Caco-2 (cell line): ENCODE results near the gene CXCR6. TPM values are rescaled to one million over a fixed set of nuclear protein-coding genes. Genes with fewer than 3 reads are reported as not detected.

ENCODE experiments used
- BruUV-seq: library from RNA; stranded (reverse); fragments of 400-500 nt; replicated peaks from 2 replicates; lab custom pipeline; 2021; lab: Mats Ljungman, UMichigan
- CTCF ChIA-PET: fragments of 300-600 bp; sonication (Branson Sonifier 250); formaldehyde crosslinking; loops from one replicate; lab custom pipeline; 2022; ENCODE audit warnings: antibody characterized with exemption; lab: Charles Lee
- POLR2A ChIA-PET: fragments of 300-600 bp; sonication (Branson Sonifier 250); formaldehyde crosslinking; loops from one replicate; lab custom pipeline; 2022; ENCODE audit warnings: antibody characterized with exemption; lab: Charles Lee
- DNase-seq, 2 experiments: peaks; one replicate each; pipeline versions ENCODE4 v3.0.0 to v3.0.0-alpha.2; 2020 to 2022
- H3K27me3 ChIP-seq: replicated peaks from 2 replicates; pipeline ENCODE4 v1.6.0; 2011; ENCODE audit warnings: low read length; ENCODE audit not compliant: control insufficient read depth, insufficient read depth
- H3K36me3 ChIP-seq: 2 replicates; pipeline ENCODE4 v1.5.1; 2011; ENCODE audit warnings: low read length; ENCODE audit not compliant: control insufficient read depth, insufficient read depth
- H3K4me1 ChIP-seq: fragments of 250-450 bp; sonication (Bioruptor Pico); 2 replicates; pipeline ENCODE4 v1.5.1; 2020; ENCODE audit warnings: mild to moderate bottlenecking
- H3K4me3 ChIP-seq: 2 replicates; pipeline ENCODE4 v1.5.1; 2011; ENCODE audit warnings: low read depth, mild to moderate bottlenecking, control low read depth, low read length
- H3K9me3 ChIP-seq: fragments of 250-450 bp; sonication (Bioruptor Pico); 2 replicates; pipeline ENCODE4 v1.5.1; 2020; ENCODE audit warnings: mild to moderate bottlenecking, moderate library complexity
- H3K27ac Mint-ChIP-seq: one replicate; pipeline ENCODE4 v1.8.0; 2022; ENCODE audit warnings: mixed read lengths; ENCODE audit not compliant: unreplicated experiment
- H3K27me3 Mint-ChIP-seq: one replicate; pipeline ENCODE4 v1.8.0; 2022; ENCODE audit warnings: mixed read lengths; ENCODE audit not compliant: insufficient read depth, unreplicated experiment
- H3K36me3 Mint-ChIP-seq: one replicate; pipeline ENCODE4 v1.8.0; 2022; ENCODE audit warnings: mild to moderate bottlenecking, mixed read lengths; ENCODE audit not compliant: insufficient read depth, unreplicated experiment
- H3K4me1 Mint-ChIP-seq: one replicate; pipeline ENCODE4 v1.8.0; 2022; ENCODE audit warnings: low read depth, mixed read lengths; ENCODE audit not compliant: unreplicated experiment
- H3K4me3 Mint-ChIP-seq: one replicate; pipeline ENCODE4 v1.8.0; 2022; ENCODE audit warnings: mild to moderate bottlenecking, moderate library complexity, mixed read lengths; ENCODE audit not compliant: unreplicated experiment
- H3K9me3 Mint-ChIP-seq: one replicate; pipeline ENCODE4 v1.8.0; 2022; ENCODE audit warnings: mixed read lengths; ENCODE audit not compliant: unreplicated experiment
- CTCF ChIP-seq, 2 experiments: fragments of 200-600 bp in 1 of 2; IDR thresholded peaks; 1 replicate in 1 of 2; 2 replicates in 1 of 2; pipeline versions ENCODE4 v1.5.1 to v1.8.0; 2011 to 2022; ENCODE audit warnings: antibody characterized with exemption in 1 of 2, control low read depth in 1 of 2, inconsistent platforms in 1 of 2, low read depth in 1 of 2, low read length in 1 of 2, mild to moderate bottlenecking in 1 of 2, moderate library complexity in 1 of 2; ENCODE audit not compliant: insufficient read depth in 1 of 2, severe bottlenecking in 1 of 2, unreplicated experiment in 1 of 2
- intact Hi-C: fragments of 100-400 bp; cut with micrococcal nuclease; formaldehyde crosslinking; loops from one replicate; pipeline ENCODE4 v1.10.0; 2022; ENCODE audit not compliant: unreplicated experiment
- total RNA-seq: library from RNA; stranded (reverse); gene quantifications from 2 replicates; pipeline ENCODE4 v1.2.3, GENCODE V29; 2022

CXCR6 gene
- total RNA-seq, 1 experiment from 2014 or later, result not detected

DNA sequence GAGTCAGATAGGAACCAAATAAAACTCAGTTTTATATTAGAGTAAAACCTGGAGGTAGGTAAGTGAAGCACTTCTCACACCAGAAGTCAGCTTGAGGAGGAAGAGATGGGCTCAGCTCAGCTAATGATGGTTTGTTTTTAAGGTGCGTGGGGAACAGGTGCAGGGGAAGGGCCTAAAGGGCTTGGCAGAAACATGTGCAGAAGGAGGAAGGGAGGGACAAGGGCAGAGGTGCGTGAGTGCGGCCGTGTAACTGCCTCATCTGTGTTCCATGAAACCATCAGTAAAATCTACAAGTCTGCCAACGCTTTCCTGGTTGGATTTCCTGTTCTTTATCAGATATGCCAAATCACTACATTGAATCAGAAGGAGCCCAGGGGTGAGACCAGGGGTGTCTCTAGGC, 32.4 kb downstream of the CXCR6 start:
- intact Hi-C loops, result no loop called here
- H3K27me3 ChIP-seq, result no peaks in the 10 kb centered on the region
- H3K4me1 Mint-ChIP-seq, result no peaks in the 10 kb centered on the region
- H3K9me3 ChIP-seq, result no peaks in the 10 kb centered on the region
- H3K4me3 ChIP-seq, result no peak overlapping the region
- H3K9me3 Mint-ChIP-seq, result no peaks in the 10 kb centered on the region
- H3K27me3 Mint-ChIP-seq, result no peaks in the 10 kb centered on the region
- no peak for TF ChIP-seq CTCF (IDR thresholded peaks at IDR 0.05; ENCODE audit: insufficient read depth in 1 of 2, low read depth in 1 of 2, low read length in 1 of 2, severe bottlenecking in 1 of 2, unreplicated experiment in 1 of 2)
- H3K36me3 Mint-ChIP-seq, result peaks cover 13% of the 10 kb centered on the region
- BruUV-seq, result no TSS peak
- no peak overlapping the region for H3K4me3 Mint-ChIP-seq
- ChIA-PET CTCF (interaction anchor here (1.3 kb wide), 1 partner anchor 37 kb away, joined by 3 read pairs; no protein-coding TSS in a partner anchor), POLR2A (no interaction called here)
- no peaks in the 10 kb centered on the region for H3K4me1 ChIP-seq
- no peaks in the 10 kb centered on the region; the same call in none of the 2 replicates for H3K36me3 ChIP-seq
- H3K27ac Mint-ChIP-seq, result peak overlapping the region; percentile 47
- DNase-seq, result no peak

GRCh38 chr3:45976191-45977091, 33.2 kb downstream of the CXCR6 start:
- ChIA-PET CTCF (interaction anchor here (1.3 kb wide), 1 partner anchor 38 kb away, joined by 3 read pairs; no protein-coding TSS in a partner anchor), POLR2A (no interaction called here)
- Histone ChIP-seq H3K4me3 (no peak overlapping the region), H3K27me3 (no peaks in the 10 kb centered on the region), H3K9me3 (no peaks in the 10 kb centered on the region), H3K4me1 (no peaks in the 10 kb centered on the region), H3K36me3 (no peaks in the 10 kb centered on the region; the same call in none of the 2 replicates)
- H3K9me3 Mint-ChIP-seq, result no peaks in the 10 kb centered on the region
- H3K27ac Mint-ChIP-seq, result no peak overlapping the region
- intact Hi-C loops, result no loop called here
- no peak for DNase-seq
- no peaks in the 10 kb centered on the region for H3K4me1 Mint-ChIP-seq
- no peaks in the 10 kb centered on the region for H3K27me3 Mint-ChIP-seq
- no TSS peak for BruUV-seq
- TF ChIP-seq CTCF (IDR thresholded peaks at IDR 0.05; ENCODE audit: insufficient read depth in 1 of 2, low read depth in 1 of 2, low read length in 1 of 2, severe bottlenecking in 1 of 2, unreplicated experiment in 1 of 2), result no peak
- no peak overlapping the region for H3K4me3 Mint-ChIP-seq
- peaks cover 19% of the 10 kb centered on the region for H3K36me3 Mint-ChIP-seq

GRCh38 chr3:45978006-45978761, 34.9 kb downstream of the CXCR6 start:
- no peaks in the 10 kb centered on the region for H3K27me3 ChIP-seq
- H3K9me3 ChIP-seq, result no peaks in the 10 kb centered on the region
- Mint-ChIP-seq H3K4me3 (no peak overlapping the region), H3K27me3 (no peaks in the 10 kb centered on the region), H3K4me1 (no peaks in the 10 kb centered on the region), H3K27ac (no peak overlapping the region), H3K9me3 (no peaks in the 10 kb centered on the region), H3K36me3 (peaks cover 19% of the 10 kb centered on the region)
- BruUV-seq, result no TSS peak
- CTCF ChIA-PET, result no interaction called here
- DNase-seq, result no peak
- POLR2A ChIA-PET, result no interaction called here
- H3K36me3 ChIP-seq, result no peaks in the 10 kb centered on the region; the same call in none of the 2 replicates
- TF ChIP-seq CTCF (IDR thresholded peaks at IDR 0.05; ENCODE audit: insufficient read depth in 1 of 2, low read depth in 1 of 2, low read length in 1 of 2, severe bottlenecking in 1 of 2, unreplicated experiment in 1 of 2), result no peak
- intact Hi-C loops, result no loop called here
- H3K4me3 ChIP-seq, result no peak overlapping the region
- H3K4me1 ChIP-seq, result no peaks in the 10 kb centered on the region
